KMS-11 (cell line): ENCODE data around the gene MTCH2.

Experiments used
- H2AFZ ChIP-seq: fragments of 200-600 bp; sonication (generic); 2 replicates; pipeline ENCODE4 v1.6.1; 2016; ENCODE audit warnings: antibody characterized with exemption, mixed run types, low read depth
- H3K27ac ChIP-seq: fragments of 200-600 bp; sonication (generic); 2 replicates; pipeline ENCODE4 v1.6.1; 2016; ENCODE audit warnings: mild to moderate bottlenecking, mixed run types
- H3K27me3 ChIP-seq: fragments of 200-600 bp; sonication (generic); 2 replicates; pipeline ENCODE4 v1.6.1; 2017; ENCODE audit warnings: mild to moderate bottlenecking, low read depth, mixed run types, moderate library complexity; ENCODE audit not compliant: insufficient read depth
- H3K36me3 ChIP-seq: fragments of 200-600 bp; sonication (generic); 2 replicates; pipeline ENCODE4 v1.6.1; 2017; ENCODE audit warnings: mild to moderate bottlenecking, mixed run types; ENCODE audit not compliant: insufficient read depth
- H3K4me1 ChIP-seq: fragments of 200-600 bp; sonication (generic); 2 replicates; pipeline ENCODE4 v1.6.1; 2016; ENCODE audit warnings: mild to moderate bottlenecking, low read depth, mixed run types; ENCODE audit not compliant: poor library complexity, severe bottlenecking
- H3K4me2 ChIP-seq: fragments of 200-600 bp; sonication (generic); 2 replicates; pipeline ENCODE4 v1.7.0; 2016; ENCODE audit warnings: mild to moderate bottlenecking, mixed run types
- H3K4me3 ChIP-seq: fragments of 200-600 bp; sonication (generic); IDR thresholded peaks from 2 replicates; pipeline ENCODE4 v1.6.1; 2017; ENCODE audit warnings: low read depth, low read length, mixed read lengths; ENCODE audit not compliant: insufficient read depth
- H3K79me2 ChIP-seq: fragments of 200-600 bp; sonication (generic); 2 replicates; pipeline ENCODE4 v1.6.1; 2016; ENCODE audit warnings: low read depth, mixed run types; ENCODE audit not compliant: insufficient read depth
- H3K9ac ChIP-seq: fragments of 200-600 bp; sonication (generic); 2 replicates; pipeline ENCODE4 v1.6.1; 2016; ENCODE audit warnings: mild to moderate bottlenecking, mixed run types
- H4K20me1 ChIP-seq: fragments of 200-600 bp; sonication (generic); 2 replicates; pipeline ENCODE4 v1.6.1; 2016; ENCODE audit warnings: mild to moderate bottlenecking, mixed run types; ENCODE audit not compliant: insufficient read depth
- CTCF ChIP-seq: fragments of 200-600 bp; sonication (generic); conservative IDR thresholded peaks from 2 replicates; pipeline ENCODE4 v1.6.1; 2017; ENCODE audit warnings: low read depth, mild to moderate bottlenecking, antibody characterized with exemption, low read length, moderate library complexity, mixed read lengths

The MTCH2 gene

GRCh38 chr11:47631473-47631872, 10.9 kb downstream of the MTCH2 start:
- Histone ChIP-seq H4K20me1 (no peaks in the 10 kb centered on the region), H3K4me3 (no peak overlapping the region), H3K27me3 (no peaks in the 10 kb centered on the region), H3K36me3 (0 out of 2 replicates have a peak, but pooled peaks cover 7% of the 10 kb centered on the region), H3K4me2 (no peak overlapping the region), H3K4me1 (no peaks in the 10 kb centered on the region), H3K79me2 (no peaks in the 10 kb centered on the region), H3K27ac (no peak overlapping the region), H2AFZ (no peak overlapping the region), H3K9ac (no peak overlapping the region)
- no peak for TF ChIP-seq CTCF

GRCh38 chr11:47628026-47628425, 14.3 kb downstream of the MTCH2 start:
- Histone ChIP-seq H3K9ac (no peak overlapping the region), H3K27me3 (no peaks in the 10 kb centered on the region), H2AFZ (no peak overlapping the region), H4K20me1 (no peaks in the 10 kb centered on the region), H3K27ac (no peak overlapping the region), H3K4me1 (no peaks in the 10 kb centered on the region), H3K36me3 (peaks cover 16% of the 10 kb centered on the region; the same call in 1 of the 2 replicates), H3K4me3 (no peak overlapping the region), H3K4me2 (no peak overlapping the region), H3K79me2 (no peaks in the 10 kb centered on the region)
- TF ChIP-seq CTCF: no peak

- H3K4me2 ChIP-seq: no peak overlapping the region
- no peak overlapping the region for H3K27ac ChIP-seq
- no peak overlapping the region for H2AFZ ChIP-seq
- H3K79me2 ChIP-seq: no peaks in the 10 kb centered on the region
- H3K36me3 ChIP-seq: peaks cover 16% of the 10 kb centered on the region; the same call in 1 of the 2 replicates
- TF ChIP-seq CTCF: no peak
- H3K27me3 ChIP-seq: no peaks in the 10 kb centered on the region
- no peaks in the 10 kb centered on the region for H3K4me1 ChIP-seq
- H3K9ac ChIP-seq: no peak overlapping the region
- H4K20me1 ChIP-seq: no peaks in the 10 kb centered on the region
- no peak overlapping the region for H3K4me3 ChIP-seq
Observed at GRCh38 chr11:47626234-47626633, 16.1 kb downstream of the MTCH2 start.

GRCh38 chr11:47620836-47621378, 21.5 kb downstream of the MTCH2 start:
- Histone ChIP-seq H4K20me1 (no peaks in the 10 kb centered on the region), H3K4me3 (no peak overlapping the region), H3K27me3 (no peaks in the 10 kb centered on the region), H2AFZ (no peak overlapping the region), H3K79me2 (no peaks in the 10 kb centered on the region), H3K4me1 (peaks cover 36% of the 10 kb centered on the region), H3K27ac (no peak overlapping the region), H3K36me3 (peaks cover 9% of the 10 kb centered on the region; the same call in 1 of the 2 replicates), H3K9ac (no peak overlapping the region), H3K4me2 (no peak overlapping the region)
- TF ChIP-seq CTCF: no peak
